Rectal smooth muscle tissue (tissue), 1 donor: Measurements from ENCODE around the gene NYAP2.

Experiments used
- H3K27ac ChIP-seq: one replicate; pipeline ENCODE4 v1.7.0; 2013; ENCODE audit warnings: low read depth, low read length, inconsistent platforms
- H3K27me3 ChIP-seq: one replicate; pipeline ENCODE4 v1.7.0; 2013; ENCODE audit warnings: low read length; ENCODE audit not compliant: control insufficient read depth, insufficient read depth
- H3K36me3 ChIP-seq: one replicate; pipeline ENCODE4 v1.7.0; 2013; ENCODE audit warnings: low read length; ENCODE audit not compliant: control insufficient read depth, insufficient read depth
- H3K4me1 ChIP-seq: one replicate; pipeline ENCODE4 v1.7.0; 2013; ENCODE audit warnings: low read length; ENCODE audit not compliant: control insufficient read depth, insufficient read depth
- H3K4me3 ChIP-seq: one replicate; pipeline ENCODE4 v1.7.0; 2013; ENCODE audit warnings: low read length
- H3K9ac ChIP-seq: one replicate; pipeline ENCODE4 v1.7.0; 2013; ENCODE audit warnings: low read length

Gene NYAP2

GRCh38 chr2:225493420-225494099, 94.0 kb downstream of the NYAP2 start:
- Histone ChIP-seq H3K9ac (no peak overlapping the region), H3K27ac (no peak overlapping the region), H3K4me3 (no peak overlapping the region), H3K36me3 (no peaks in the 10 kb centered on the region), H3K27me3 (no peaks in the 10 kb centered on the region), H3K4me1 (no peaks in the 10 kb centered on the region)

DNA sequence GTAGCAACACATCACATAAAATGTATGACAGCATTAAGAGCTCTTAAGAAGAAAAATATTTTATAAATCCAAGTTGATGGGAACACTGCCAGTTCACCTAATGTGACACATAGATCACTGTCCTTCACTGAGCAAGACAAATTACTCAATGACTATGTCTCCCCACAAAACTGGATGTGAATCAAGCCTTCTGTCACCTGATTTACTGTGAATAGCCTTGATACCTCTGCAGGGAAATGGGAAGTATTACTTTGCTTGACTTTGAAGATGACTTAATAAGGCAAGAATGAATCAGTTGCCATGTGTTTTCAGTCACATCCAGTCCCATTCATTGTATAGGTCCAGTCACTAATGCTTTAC, 94.6 kb downstream of the NYAP2 start:
- no peak overlapping the region for H3K4me3 ChIP-seq
- no peaks in the 10 kb centered on the region for H3K4me1 ChIP-seq
- no peak overlapping the region for H3K27ac ChIP-seq
- H3K27me3 ChIP-seq = no peaks in the 10 kb centered on the region
- H3K9ac ChIP-seq = no peak overlapping the region
- no peaks in the 10 kb centered on the region for H3K36me3 ChIP-seq

- Histone ChIP-seq H3K36me3 (no peaks in the 10 kb centered on the region), H3K27ac (no peak overlapping the region), H3K4me3 (no peak overlapping the region), H3K9ac (no peak overlapping the region), H3K27me3 (no peaks in the 10 kb centered on the region), H3K4me1 (no peaks in the 10 kb centered on the region)
Measured at GRCh38 chr2:225495706-225496105, 96.2 kb downstream of the NYAP2 start.

DNA sequence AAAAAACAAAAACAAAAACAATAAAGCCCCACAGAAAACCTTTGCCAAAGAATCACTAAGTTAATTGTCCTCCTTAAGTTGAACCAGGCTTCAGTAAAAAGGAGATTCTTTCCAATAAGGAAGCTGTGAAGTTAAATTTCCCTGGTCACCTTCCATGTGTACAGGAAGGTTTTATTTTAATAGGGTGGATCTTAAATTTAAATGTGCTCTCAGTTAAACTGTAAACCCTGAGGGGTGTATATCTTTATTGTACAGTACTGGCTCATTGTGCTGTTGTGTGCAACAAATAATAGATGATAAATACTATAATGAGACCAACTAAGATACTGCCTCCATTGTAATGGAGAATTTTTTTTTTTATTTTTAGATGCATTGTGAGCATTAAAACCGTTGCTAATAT, 97.1 kb downstream of the NYAP2 start:
- Histone ChIP-seq H3K4me1 (no peaks in the 10 kb centered on the region), H3K9ac (no peak overlapping the region), H3K27ac (no peak overlapping the region), H3K4me3 (no peak overlapping the region), H3K36me3 (no peaks in the 10 kb centered on the region), H3K27me3 (no peaks in the 10 kb centered on the region)

DNA sequence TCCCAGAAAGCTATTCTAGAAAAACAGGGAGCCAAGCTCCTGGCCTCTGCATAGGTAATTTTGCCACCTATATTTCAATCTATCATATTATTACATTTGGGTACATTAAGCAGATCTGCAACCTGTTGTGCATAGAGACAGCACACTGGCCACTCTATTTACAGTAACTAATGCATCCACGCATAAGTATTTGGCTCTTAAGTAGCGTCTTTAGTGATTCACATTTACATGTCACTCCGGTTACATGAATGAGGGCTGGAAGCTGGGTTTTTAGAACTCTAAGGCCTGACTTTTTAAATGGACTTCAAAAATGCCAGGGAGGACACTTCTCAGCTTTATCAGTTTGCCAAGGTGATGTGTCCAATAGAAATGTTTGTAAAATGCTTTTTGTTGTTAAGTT, 97.7 kb downstream of the NYAP2 start:
- Histone ChIP-seq H3K4me1 (no peaks in the 10 kb centered on the region), H3K27me3 (no peaks in the 10 kb centered on the region), H3K27ac (no peak overlapping the region), H3K9ac (no peak overlapping the region), H3K36me3 (no peaks in the 10 kb centered on the region), H3K4me3 (no peak overlapping the region)

DNA sequence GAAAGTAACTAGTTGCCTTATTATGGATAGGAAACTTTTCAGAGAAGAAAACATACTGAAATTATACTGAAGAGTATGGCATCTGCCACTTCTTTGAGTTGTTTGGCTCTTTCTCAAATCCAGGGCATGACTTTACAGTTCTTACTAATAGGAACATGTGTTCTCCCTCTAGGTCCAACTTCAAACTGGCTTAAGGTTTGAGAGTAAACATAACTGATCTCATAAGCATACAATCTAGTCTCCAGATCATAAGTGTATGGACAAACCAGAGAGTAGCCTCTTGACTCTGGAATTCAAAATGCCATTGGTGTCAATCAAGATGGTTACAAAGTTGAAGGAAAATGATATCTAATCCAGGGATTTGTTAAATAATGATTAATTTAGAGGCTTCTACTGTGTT, 101.5 kb downstream of the NYAP2 start:
- Histone ChIP-seq H3K27me3 (no peaks in the 10 kb centered on the region), H3K36me3 (no peaks in the 10 kb centered on the region), H3K4me3 (no peak overlapping the region), H3K27ac (no peak overlapping the region), H3K4me1 (no peaks in the 10 kb centered on the region), H3K9ac (no peak overlapping the region)

DNA sequence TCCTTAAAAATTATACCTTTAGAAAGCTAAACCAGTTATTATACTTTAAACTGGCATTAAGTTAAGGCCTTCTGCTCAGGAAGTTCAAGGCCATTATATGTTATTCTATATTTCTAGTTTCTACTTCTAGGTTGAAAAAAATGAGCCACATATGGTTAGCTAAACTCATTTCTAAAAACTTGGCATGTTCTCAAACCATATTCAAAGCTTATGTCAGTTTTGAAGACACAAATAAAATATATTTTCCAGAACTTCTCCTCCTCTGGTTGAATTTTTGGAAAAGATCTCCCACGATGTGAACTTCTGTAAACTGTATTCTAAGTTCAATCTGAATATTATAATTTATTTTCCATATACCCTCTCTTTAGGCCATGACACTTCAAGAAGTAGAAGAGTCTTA, 103.5 kb downstream of the NYAP2 start:
- Histone ChIP-seq H3K4me1 (no peaks in the 10 kb centered on the region), H3K9ac (no peak overlapping the region), H3K4me3 (no peak overlapping the region), H3K27ac (no peak overlapping the region), H3K36me3 (no peaks in the 10 kb centered on the region), H3K27me3 (no peaks in the 10 kb centered on the region)

GRCh38 chr2:225510796-225511195, 111.3 kb downstream of the NYAP2 start:
- H3K9ac ChIP-seq = no peak overlapping the region
- no peaks in the 10 kb centered on the region for H3K4me1 ChIP-seq
- no peaks in the 10 kb centered on the region for H3K27me3 ChIP-seq
- H3K27ac ChIP-seq = no peak overlapping the region
- no peaks in the 10 kb centered on the region for H3K36me3 ChIP-seq
- H3K4me3 ChIP-seq = no peak overlapping the region

GRCh38 chr2:225512469-225512868, 113.0 kb downstream of the NYAP2 start:
- Histone ChIP-seq H3K4me1 (no peaks in the 10 kb centered on the region), H3K9ac (no peak overlapping the region), H3K27ac (no peak overlapping the region), H3K4me3 (no peak overlapping the region), H3K27me3 (no peaks in the 10 kb centered on the region), H3K36me3 (no peaks in the 10 kb centered on the region)

DNA sequence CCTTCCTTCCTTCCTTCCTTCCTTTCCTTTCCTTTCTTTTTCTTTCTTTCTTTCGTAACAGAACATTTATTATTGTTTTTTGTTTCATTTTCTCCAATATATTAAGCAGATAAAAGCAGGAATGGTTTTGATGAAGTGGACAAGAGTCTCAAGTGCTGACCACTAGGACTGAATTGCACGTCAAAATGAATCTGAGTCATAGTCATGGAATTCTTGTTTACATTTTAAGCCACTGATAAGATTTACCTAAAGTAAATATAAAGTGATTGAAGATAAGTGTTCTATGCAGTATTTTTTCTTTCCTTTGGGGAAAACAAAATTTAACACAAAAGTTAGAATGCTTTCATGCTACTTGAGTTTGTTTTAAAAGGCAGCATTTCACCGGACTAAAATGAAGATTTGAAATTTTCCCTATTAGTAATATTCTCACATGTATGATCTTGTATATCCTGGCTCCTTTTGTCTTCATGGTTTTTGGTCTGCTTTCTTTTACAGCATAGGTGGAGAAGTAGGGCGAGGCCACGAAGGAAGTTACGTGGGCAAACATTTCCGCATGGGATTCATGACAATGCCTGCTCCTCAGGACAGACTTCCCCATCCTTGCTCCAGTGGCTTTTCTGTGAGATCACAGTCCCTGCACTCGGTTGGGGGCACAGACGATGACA, 113.5 kb downstream of the NYAP2 start:
- Histone ChIP-seq H3K4me1 (no peaks in the 10 kb centered on the region), H3K4me3 (no peak overlapping the region), H3K9ac (no peak overlapping the region), H3K27me3 (no peaks in the 10 kb centered on the region), H3K27ac (no peak overlapping the region), H3K36me3 (no peaks in the 10 kb centered on the region)

DNA sequence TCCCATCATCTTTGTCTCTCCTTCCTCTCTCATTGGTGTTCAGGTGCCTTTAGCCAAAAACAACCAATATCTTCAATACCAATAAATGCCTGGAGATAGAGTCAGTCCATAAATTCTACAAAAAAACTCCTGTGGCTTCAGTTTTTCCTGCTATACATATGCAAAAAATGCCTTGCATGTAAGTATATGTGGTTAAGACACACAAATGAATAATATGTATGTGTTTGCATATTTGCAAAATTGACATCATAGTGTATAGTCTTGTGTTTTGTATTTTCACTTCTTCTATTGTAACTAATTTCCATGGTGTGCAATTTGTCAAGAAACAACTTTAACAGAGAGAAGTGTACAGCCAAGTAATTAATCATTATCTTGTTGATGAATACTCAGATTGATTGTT, 115.5 kb downstream of the NYAP2 start:
- no peak overlapping the region for H3K27ac ChIP-seq
- H3K4me1 ChIP-seq = no peaks in the 10 kb centered on the region
- H3K36me3 ChIP-seq = no peaks in the 10 kb centered on the region
- H3K27me3 ChIP-seq = no peaks in the 10 kb centered on the region
- H3K4me3 ChIP-seq = no peak overlapping the region
- H3K9ac ChIP-seq = no peak overlapping the region

DNA sequence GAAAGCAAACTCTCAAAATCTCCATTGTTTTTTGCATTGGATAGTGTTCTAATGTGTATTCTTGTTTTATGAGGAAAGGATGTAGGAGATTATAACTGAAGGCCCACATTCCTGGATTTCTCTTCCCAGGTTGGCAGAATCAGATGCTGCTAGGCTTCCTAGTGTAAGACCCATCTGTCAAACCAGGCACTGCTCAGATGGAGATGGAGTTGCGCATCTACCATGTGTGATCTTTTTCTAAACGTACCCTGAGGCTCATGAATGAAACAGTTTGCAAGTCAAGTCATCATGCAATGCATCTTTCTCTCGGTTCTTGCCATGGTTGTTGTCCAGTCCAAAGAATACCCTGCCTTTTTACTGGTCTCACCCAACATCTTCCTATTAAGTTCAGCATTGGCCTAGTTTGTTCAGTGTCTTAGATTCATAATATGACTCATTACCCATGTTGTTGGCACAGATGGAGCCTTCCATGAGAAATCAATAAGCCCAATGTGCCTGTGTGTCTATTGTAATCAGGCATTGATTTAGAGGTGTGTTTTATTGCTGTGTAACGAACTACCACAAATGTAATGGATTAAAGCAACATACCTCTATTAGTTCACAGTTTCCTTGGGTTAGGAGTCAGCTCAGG, 127.4 kb downstream of the NYAP2 start:
- Histone ChIP-seq H3K9ac (no peak overlapping the region), H3K36me3 (no peaks in the 10 kb centered on the region), H3K4me3 (no peak overlapping the region), H3K27me3 (no peaks in the 10 kb centered on the region), H3K4me1 (no peaks in the 10 kb centered on the region), H3K27ac (no peak overlapping the region)

GRCh38 chr2:225531559-225531958, 132.0 kb downstream of the NYAP2 start:
- no peaks in the 10 kb centered on the region for H3K27me3 ChIP-seq
- H3K4me3 ChIP-seq = no peak overlapping the region
- no peaks in the 10 kb centered on the region for H3K4me1 ChIP-seq
- no peak overlapping the region for H3K27ac ChIP-seq
- no peaks in the 10 kb centered on the region for H3K36me3 ChIP-seq
- no peak overlapping the region for H3K9ac ChIP-seq
